Smooth muscle cell (in vitro differentiated cells): ENCODE results near the gene INTS7. TPM values are rescaled to one million over a fixed set of nuclear protein-coding genes. Genes with fewer than 3 reads are reported as not detected.

Experiments
- DNase-seq: peaks from one replicate; lab custom pipeline; 2025; ENCODE audit not compliant: unreplicated experiment; lab: John Stamatoyannopoulos, UW
- H2AFZ ChIP-seq: fragments of 200-600 bp; sonication (generic); 2 replicates; pipeline ENCODE4 v1.6.0; 2016; ENCODE audit warnings: antibody characterized with exemption, low read depth, mild to moderate bottlenecking
- H3F3A ChIP-seq: fragments of 200-600 bp; sonication (generic); 2 replicates; pipeline ENCODE4 v1.6.0; 2017; ENCODE audit warnings: antibody characterized with exemption, low read depth
- H3K27ac ChIP-seq: fragments of 200-600 bp; sonication (generic); 2 replicates; pipeline ENCODE4 v1.5.1; 2016; ENCODE audit warnings: low read depth, mild to moderate bottlenecking
- H3K27me3 ChIP-seq: fragments of 200-600 bp; sonication (generic); 2 replicates; pipeline ENCODE4 v1.6.1; 2016; ENCODE audit warnings: low read depth, mild to moderate bottlenecking
- H3K36me3 ChIP-seq: fragments of 200-600 bp; sonication (generic); 2 replicates; pipeline ENCODE4 v1.5.1; 2016; ENCODE audit warnings: low read depth
- H3K4me1 ChIP-seq: fragments of 200-600 bp; sonication (generic); 2 replicates; pipeline ENCODE4 v1.5.1; 2016; ENCODE audit warnings: low read depth
- H3K4me2 ChIP-seq: fragments of 200-600 bp; sonication (generic); 2 replicates; pipeline ENCODE4 v1.6.0; 2016; ENCODE audit warnings: mild to moderate bottlenecking
- H3K4me3 ChIP-seq: fragments of 200-600 bp; sonication (generic); 2 replicates; pipeline ENCODE4 v1.5.1; 2016; ENCODE audit warnings: mild to moderate bottlenecking
- H3K79me2 ChIP-seq: fragments of 200-600 bp; sonication (generic); 2 replicates; pipeline ENCODE4 v1.6.0; 2016; ENCODE audit warnings: low read depth, mild to moderate bottlenecking
- H3K9ac ChIP-seq: fragments of 200-600 bp; sonication (generic); 2 replicates; pipeline ENCODE4 v1.6.0; 2016; ENCODE audit warnings: low read depth
- H3K9me3 ChIP-seq: fragments of 200-600 bp; sonication (generic); replicated peaks from 2 replicates; pipeline ENCODE4 v1.5.1; 2016; ENCODE audit warnings: low read depth
- H4K20me1 ChIP-seq: fragments of 200-600 bp; sonication (generic); 2 replicates; pipeline ENCODE4 v1.6.0; 2016; ENCODE audit warnings: low read depth
- WGBS: methylation state at CpG from one replicate; pipeline ENCODE4 v1.1.7; 2016; ENCODE audit warnings: low lambda C conversion rate; 5-methylcytosine and 5-hydroxymethylcytosine counted together
- polyA plus RNA-seq: library from polyadenylated mRNA; unstranded; fragments of >200 nt; fragmentation: Nextera tagmentation; extraction: Ambion mirVana; gene quantifications from 2 replicates; pipeline ENCODE4 v1.2.1, GENCODE V29; 2016
- total RNA-seq: library from RNA; depleted of rRNA; stranded (reverse); fragments of >200 nt; gene quantifications from 2 replicates; pipeline ENCODE4 v1.2.3, GENCODE V29; 2014
- TF ChIP-seq, protein P1 (sequence below): fragments of 200-600 bp; sonication (generic); IDR thresholded peaks from 2 replicates; pipeline ENCODE4 v1.5.1; 2017; ENCODE audit warnings: borderline replicate concordance, mild to moderate bottlenecking, antibody characterized with exemption; ENCODE audit not compliant: insufficient read depth, poor library complexity, severe bottlenecking

The INTS7 gene
- total and polyA plus RNA-seq, 2 experiments from 2014 or later = 5.9 to 9.5 TPM

GRCh38 chr1:211915924-211916323 is 119.4 kb downstream of the INTS7 start:
- H3K4me1 ChIP-seq = no peaks in the 10 kb centered on the region
- no peaks in the 10 kb centered on the region for H3K27me3 ChIP-seq
- WGBS = 73% methylated on average over 2 of the region's 2 CpGs
- H4K20me1 ChIP-seq = no peaks in the 10 kb centered on the region
- no peak overlapping the region for H2AFZ ChIP-seq
- no peaks in the 10 kb centered on the region for H3K79me2 ChIP-seq
- H3K27ac ChIP-seq = no peak overlapping the region
- H3K9me3 ChIP-seq = no peaks in the 10 kb centered on the region
- TF ChIP-seq, protein P1, sequence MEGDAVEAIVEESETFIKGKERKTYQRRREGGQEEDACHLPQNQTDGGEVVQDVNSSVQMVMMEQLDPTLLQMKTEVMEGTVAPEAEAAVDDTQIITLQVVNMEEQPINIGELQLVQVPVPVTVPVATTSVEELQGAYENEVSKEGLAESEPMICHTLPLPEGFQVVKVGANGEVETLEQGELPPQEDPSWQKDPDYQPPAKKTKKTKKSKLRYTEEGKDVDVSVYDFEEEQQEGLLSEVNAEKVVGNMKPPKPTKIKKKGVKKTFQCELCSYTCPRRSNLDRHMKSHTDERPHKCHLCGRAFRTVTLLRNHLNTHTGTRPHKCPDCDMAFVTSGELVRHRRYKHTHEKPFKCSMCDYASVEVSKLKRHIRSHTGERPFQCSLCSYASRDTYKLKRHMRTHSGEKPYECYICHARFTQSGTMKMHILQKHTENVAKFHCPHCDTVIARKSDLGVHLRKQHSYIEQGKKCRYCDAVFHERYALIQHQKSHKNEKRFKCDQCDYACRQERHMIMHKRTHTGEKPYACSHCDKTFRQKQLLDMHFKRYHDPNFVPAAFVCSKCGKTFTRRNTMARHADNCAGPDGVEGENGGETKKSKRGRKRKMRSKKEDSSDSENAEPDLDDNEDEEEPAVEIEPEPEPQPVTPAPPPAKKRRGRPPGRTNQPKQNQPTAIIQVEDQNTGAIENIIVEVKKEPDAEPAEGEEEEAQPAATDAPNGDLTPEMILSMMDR = no peak
- H3K4me2 ChIP-seq = no peak overlapping the region
- no peak for DNase-seq
- H3K9ac ChIP-seq = no peak overlapping the region
- H3F3A ChIP-seq = no peaks in the 10 kb centered on the region
- H3K4me3 ChIP-seq = no peak overlapping the region
- no peaks in the 10 kb centered on the region for H3K36me3 ChIP-seq

- TF ChIP-seq, protein P1 = no peak
- Histone ChIP-seq H3K79me2 (no peaks in the 10 kb centered on the region), H3K4me2 (no peak overlapping the region), H3K9me3 (no peaks in the 10 kb centered on the region), H2AFZ (no peak overlapping the region), H3K9ac (no peak overlapping the region), H3K4me1 (no peaks in the 10 kb centered on the region), H3F3A (no peaks in the 10 kb centered on the region), H3K27ac (no peak overlapping the region), H3K27me3 (no peaks in the 10 kb centered on the region), H3K4me3 (no peak overlapping the region), H3K36me3 (no peaks in the 10 kb centered on the region), H4K20me1 (no peaks in the 10 kb centered on the region)
- WGBS = 94% methylated on average over 13 of the region's 13 CpGs
- DNase-seq = no peak
These were observed 122.4 kb downstream of the INTS7 start for GRCh38 chr1:211912844-211913432.

GRCh38 chr1:211912038-211912437 is 123.3 kb downstream of the INTS7 start:
- 72% methylated on average over 1 of the region's 1 CpG for WGBS
- no peak overlapping the region for H3K27ac ChIP-seq

More at GRCh38 chr1:211912038-211912437, 123.3 kb downstream of the INTS7 start:
- no peaks in the 10 kb centered on the region for H3K79me2 ChIP-seq
- H4K20me1 ChIP-seq = no peaks in the 10 kb centered on the region
- no peaks in the 10 kb centered on the region for H3K4me1 ChIP-seq
- no peak overlapping the region for H3K4me2 ChIP-seq
- H3K9me3 ChIP-seq = no peaks in the 10 kb centered on the region
- TF ChIP-seq, protein P1 = no peak
- H3K36me3 ChIP-seq = no peaks in the 10 kb centered on the region
- DNase-seq = no peak
- H3K27me3 ChIP-seq = no peaks in the 10 kb centered on the region
- H3F3A ChIP-seq = no peaks in the 10 kb centered on the region
- no peak overlapping the region for H2AFZ ChIP-seq
- no peak overlapping the region for H3K9ac ChIP-seq
- H3K4me3 ChIP-seq = no peak overlapping the region
